MCF 10A (cell line): ENCODE results near the gene OR5T3. TPM values are rescaled to one million over a fixed set of nuclear protein-coding genes. Genes with fewer than 3 reads are reported as not detected.
"Not testable (repeated sequence)": the region's sequence is repeated elsewhere in the genome, so short reads cannot be mapped to it uniquely, and the experiment has no call there.

Experiments
- Bru-seq: library from RNA; stranded (reverse); fragments of 400-500 nt; gene quantifications from one replicate; lab custom pipeline; 2021; lab: Mats Ljungman, UMichigan
- BruChase-seq, 2 experiments: library from RNA; stranded (reverse); fragments of 400-500 nt; gene quantifications; one replicate each; lab custom pipeline; 2021; lab: Mats Ljungman, UMichigan
- BruUV-seq: library from RNA; stranded (reverse); fragments of 400-500 nt; replicated peaks from 2 replicates; lab custom pipeline; 2021; lab: Mats Ljungman, UMichigan
- CTCF ChIA-PET: fragments of 300-600 bp; sonication (Branson Sonifier 250); formaldehyde crosslinking; extraction: SDS; loops from one replicate; lab custom pipeline; 2021; ENCODE audit warnings: antibody characterized with exemption, inconsistent platforms; lab: Yijun Ruan, JAX
- POLR2A ChIA-PET: fragments of 300-600, 350-650 bp; sonication (Branson Sonifier 250); formaldehyde crosslinking; extraction: SDS; loops from one replicate; lab custom pipeline; 2020; ENCODE audit warnings: antibody characterized with exemption, inconsistent platforms; lab: Yijun Ruan, JAX
- DNase-seq: peaks from one replicate; pipeline ENCODE4 v3.0.0-alpha.2; 2018; ENCODE audit not compliant: unreplicated experiment
- H3K27ac Mint-ChIP-seq: one replicate; pipeline ENCODE4 v1.8.0; 2022; ENCODE audit warnings: mild to moderate bottlenecking, low read depth, mixed read lengths; ENCODE audit not compliant: unreplicated experiment
- H3K27me3 Mint-ChIP-seq: one replicate; pipeline ENCODE4 v1.8.0; 2022; ENCODE audit warnings: mixed read lengths; ENCODE audit not compliant: insufficient read depth, unreplicated experiment
- H3K36me3 Mint-ChIP-seq: one replicate; pipeline ENCODE4 v1.8.0; 2022; ENCODE audit warnings: mild to moderate bottlenecking, moderate library complexity, mixed read lengths; ENCODE audit not compliant: insufficient read depth, unreplicated experiment
- H3K4me1 Mint-ChIP-seq: one replicate; pipeline ENCODE4 v1.8.0; 2022; ENCODE audit warnings: mixed read lengths; ENCODE audit not compliant: insufficient read depth, unreplicated experiment
- H3K4me3 Mint-ChIP-seq: one replicate; pipeline ENCODE4 v1.8.0; 2022; ENCODE audit warnings: mild to moderate bottlenecking, moderate library complexity, mixed read lengths; ENCODE audit not compliant: unreplicated experiment
- H3K9me3 Mint-ChIP-seq: one replicate; pipeline ENCODE4 v1.8.0; 2022; ENCODE audit warnings: mixed read lengths; ENCODE audit not compliant: unreplicated experiment
- CTCF ChIP-seq: fragments of 200-600 bp; IDR thresholded peaks from one replicate; pipeline ENCODE4 v1.8.0; 2022; ENCODE audit warnings: antibody characterized with exemption, mild to moderate bottlenecking; ENCODE audit not compliant: unreplicated experiment
- intact Hi-C: fragments of 100-400 bp; cut with micrococcal nuclease; formaldehyde crosslinking; loops from 2 replicates; pipeline ENCODE4 v1.14.1; 2022
- long read RNA-seq: library from polyadenylated mRNA; stranded (forward); transcript quantifications from one replicate; pipeline ENCODE4 v2.0.0, GENCODE V29; 2022
- total RNA-seq: library from RNA; stranded (reverse); gene quantifications from 2 replicates; pipeline ENCODE4 v1.2.3, GENCODE V29; 2022

Gene OR5T3
- total RNA-seq, result not detected in 2 replicates
- not detected for Bru-seq, nascent RNA
- not detected for BruChase-seq, experiment 1, labeled RNA remaining after a 6-hour chase
- BruChase-seq, experiment 2, labeled RNA remaining after a 2-hour chase, result not detected
- long read RNA-seq, result 0 reads

GRCh38 chr11:56251954-56252353, at the start of gene OR5T3:
Gene OR5T3 (plus strand): TSS chr11:56252254. CDS start chr11:56252254, 0 bp downstream.
- POLR2A ChIA-PET, result no interaction called here
- no peak within 1 kb of the TSS for H3K4me3 Mint-ChIP-seq
- H3K27me3 Mint-ChIP-seq, result no peaks in the 10 kb centered on the region
- no peaks in the 10 kb centered on the region for H3K36me3 Mint-ChIP-seq
- intact Hi-C loops, result no loop called here
- no peak within 1 kb of the TSS for H3K27ac Mint-ChIP-seq
- TF ChIP-seq CTCF, result no peak
- CTCF ChIA-PET, result no interaction called here
- H3K9me3 Mint-ChIP-seq, result peaks cover 38% of the 10 kb centered on the region
- no TSS peak for BruUV-seq
- no peaks in the 10 kb centered on the region for H3K4me1 Mint-ChIP-seq
- no peak for DNase-seq

GRCh38 chr11:56207790-56208189, 44.3 kb upstream of the OR5T3 start:
- ChIA-PET POLR2A (no interaction called here), CTCF (no interaction called here)
- Mint-ChIP-seq H3K27ac (no peak overlapping the region), H3K4me1 (no peaks in the 10 kb centered on the region), H3K4me3 (no peak overlapping the region), H3K36me3 (peaks cover 7% of the 10 kb centered on the region), H3K9me3 (peaks cover 23% of the 10 kb centered on the region), H3K27me3 (no peaks in the 10 kb centered on the region)
- TF ChIP-seq CTCF, result no peak
- BruUV-seq, result no TSS peak
- no peak for DNase-seq
- intact Hi-C loops, result no loop called here

GRCh38 chr11:56214537-56214936, 37.5 kb upstream of the OR5T3 start:
- Mint-ChIP-seq H3K4me3 (no peak overlapping the region), H3K4me1 (no peaks in the 10 kb centered on the region), H3K27ac (no peak overlapping the region), H3K27me3 (no peaks in the 10 kb centered on the region), H3K9me3 (peaks cover 27% of the 10 kb centered on the region), H3K36me3 (no peaks in the 10 kb centered on the region)
- DNase-seq, result no peak
- intact Hi-C loops, result no loop called here
- no TSS peak for BruUV-seq
- ChIA-PET POLR2A (no interaction called here), CTCF (interaction anchor here (0.6 kb wide), 1 partner anchor 1596 kb away, joined by 5 read pairs; no protein-coding TSS in a partner anchor)
- TF ChIP-seq CTCF, result no peak

GRCh38 chr11:56219735-56220134, 32.3 kb upstream of the OR5T3 start:
- H3K4me1 Mint-ChIP-seq, CTCF ChIA-PET, H3K36me3 Mint-ChIP-seq, intact Hi-C loops, H3K27ac Mint-ChIP-seq, H3K27me3 Mint-ChIP-seq, DNase-seq, BruUV-seq, H3K4me3 Mint-ChIP-seq, POLR2A ChIA-PET: not testable (repeated sequence)
- peaks cover 39% of the 10 kb centered on the region for H3K9me3 Mint-ChIP-seq
